ENCODE data around the gene RPL28. TPM values are rescaled to one million over a fixed set of nuclear protein-coding genes. Genes with fewer than 3 reads are reported as not detected.

RPL28 gene
- total and polyA plus RNA-seq, 2 of the 4 experiments (the other 2 are of a cell fraction), result 386 to 1,693 TPM

- no peak overlapping the region; the same call in 1 of the 2 replicates for H3K27ac ChIP-seq (ENCODE audit: insufficient read depth, low read length)
- dilution Hi-C loops (cut with HindIII; ENCODE audit: low sequenced_read_pairs, unreplicated experiment), result no loop called here
These were observed 44.6 kb upstream of the RPL28 start for GRCh38 chr19:55341171-55341588.

More at GRCh38 chr19:55341171-55341588, 44.6 kb upstream of the RPL28 start:
- peak overlapping the region; percentile 32 for H2AFZ ChIP-seq (replicated peaks; ENCODE audit: low read length, poor library complexity)
- TF ChIP-seq MXI1 (IDR thresholded peaks at IDR 0.05; ENCODE audit: borderline replicate concordance, low read depth, low read length), result no peak
- TF ChIP-seq MAZ (IDR thresholded peaks at IDR 0.05; ENCODE audit: borderline replicate concordance, low read depth, low read length), result 0 out of 2 replicates have a peak, but pooled peaks have one; percentile 7
- H4K8ac ChIP-seq (ENCODE audit: low read depth in 2 of 2, low read length in 2 of 2), result no peak overlapping the region
- ChIA-PET CTCF (no interaction called here), POLR2A (ENCODE audit: unreplicated experiment) (no interaction called here)
- DNase-seq (peak; percentile 33), ATAC-seq (ENCODE audit: low read depth) (peak; percentile 6; the same call in 1 of the 2 replicates)
- BruUV-seq (replicated peaks), result no TSS peak
- H3K27me3 ChIP-seq (ENCODE audit: control insufficient read depth, insufficient read depth, low read length), result no peaks in the 10 kb centered on the region
- peak overlapping the region; percentile 20; the same call in 1 of the 2 replicates for H3K9ac ChIP-seq (ENCODE audit: low read depth, low read length)
- H3K18ac ChIP-seq (ENCODE audit: low read depth, low read length), result no peak overlapping the region
- no peak overlapping the region for H3K23ac ChIP-seq (ENCODE audit: low read depth, low read length)
- no peak overlapping the region for H2BK120ac ChIP-seq (ENCODE audit: low read depth, low read length)
- no peak overlapping the region for H3K56ac ChIP-seq (ENCODE audit: extremely low read depth, insufficient read depth, low read length)
- H3K14ac ChIP-seq (replicated peaks; ENCODE audit: low read depth, low read length), result peak overlapping the region; percentile 66; the same call in 1 of the 2 replicates
- no peak overlapping the region for H2BK15ac ChIP-seq (ENCODE audit: low read depth, low read length)
- H3K4me1 ChIP-seq (ENCODE audit: control insufficient read depth, insufficient read depth, low read length), result peaks cover 13% of the 10 kb centered on the region
- no peaks in the 10 kb centered on the region for H3K9me3 ChIP-seq (ENCODE audit: control insufficient read depth, insufficient read depth, low read length)
- in situ Hi-C loops (cut with MboI; ENCODE audit: low sequenced_read_pairs), result no loop called here
- intact Hi-C loops (cut with micrococcal nuclease), result no loop called here
- H2AK9ac ChIP-seq (replicated peaks; ENCODE audit: low read depth, low read length, poor library complexity), result peak overlapping the region; percentile 55
- H4K5ac ChIP-seq (ENCODE audit: low read depth, low read length), result no peak overlapping the region
- H3K9me1 ChIP-seq (ENCODE audit: insufficient read depth, low read length), result peaks cover 10% of the 10 kb centered on the region; the same call in 1 of the 2 replicates
- no peak overlapping the region for H2BK20ac ChIP-seq (ENCODE audit: low read depth, low read length)
- H2AK5ac ChIP-seq (ENCODE audit: low read depth, low read length), result peak overlapping the region; percentile 58; the same call in 1 of the 2 replicates
- peaks cover 4 to 17% of the 10 kb centered on the region in 2 experiments; a peak in 3 of 4 replicates for H3K79me1 ChIP-seq (ENCODE audit: low read depth in 1 of 2, low read length in 2 of 2)
- H2BK5ac ChIP-seq (ENCODE audit: low read depth, low read length, poor library complexity, severe bottlenecking), result no peak overlapping the region
- H4K91ac ChIP-seq (ENCODE audit: insufficient read depth, low read depth, low read length), result no peak overlapping the region
- peak overlapping the region; percentile 95 for H3K4me2 ChIP-seq (ENCODE audit: low read depth, low read length)
- no peak overlapping the region for H3K4ac ChIP-seq (ENCODE audit: low read depth, low read length)
- peaks cover 13% of the 10 kb centered on the region; the same call in 1 of the 2 replicates for H3K36me3 ChIP-seq (ENCODE audit: control insufficient read depth, insufficient read depth, low read length)
- H3K4me3 ChIP-seq (ENCODE audit: insufficient read depth, low read depth, low read length), result peak overlapping the region; percentile 87
- peaks cover 6% of the 10 kb centered on the region for H4K20me1 ChIP-seq (ENCODE audit: insufficient read depth, low read length)
- WGBS, 2 experiments (ENCODE audit: extremely low coverage in 2 of 2, insufficient read length in 1 of 2), result 0% methylated on average over 5 of the region's 15 CpGs; no CpG with 5 or more reads in 1 of the 2 experiments

Data from IMR-90 (cell line).